ENCODE measurements around the gene VENTX.
"Not testable (repeated sequence)": the region's sequence is repeated elsewhere in the genome, so short reads cannot be mapped to it uniquely, and the experiment has no call there.

VENTX gene

GRCh38 chr10:133214468-133215410 is 22.9 kb upstream of the VENTX start:
- no peak for DNase-seq (ENCODE audit: low read depth)

DNA sequence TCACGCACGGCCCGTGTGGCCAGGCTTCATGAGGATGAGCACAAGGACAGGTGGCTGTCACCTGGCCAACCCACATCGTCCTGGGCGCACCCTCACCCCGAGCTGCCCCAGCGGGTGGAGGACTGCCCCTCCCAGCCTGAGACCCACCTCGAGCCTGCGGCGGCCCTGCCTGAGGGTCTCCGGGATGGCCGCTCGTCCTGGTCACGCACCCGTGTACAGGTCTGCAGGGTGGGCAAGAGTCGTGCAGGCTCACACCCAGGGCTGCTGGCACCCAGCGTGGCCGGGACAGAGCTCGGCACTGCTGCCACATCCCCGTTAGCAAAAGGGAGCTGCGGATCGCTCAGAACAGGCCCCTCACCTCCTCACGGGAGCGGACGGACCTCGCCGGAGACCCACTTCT is 22.1 kb upstream of the VENTX start:
- DNase-seq (ENCODE audit: low read depth), result no peak

GRCh38 chr10:133216776-133217175 is 20.9 kb upstream of the VENTX start:
- no peak for DNase-seq (ENCODE audit: low read depth)

DNA sequence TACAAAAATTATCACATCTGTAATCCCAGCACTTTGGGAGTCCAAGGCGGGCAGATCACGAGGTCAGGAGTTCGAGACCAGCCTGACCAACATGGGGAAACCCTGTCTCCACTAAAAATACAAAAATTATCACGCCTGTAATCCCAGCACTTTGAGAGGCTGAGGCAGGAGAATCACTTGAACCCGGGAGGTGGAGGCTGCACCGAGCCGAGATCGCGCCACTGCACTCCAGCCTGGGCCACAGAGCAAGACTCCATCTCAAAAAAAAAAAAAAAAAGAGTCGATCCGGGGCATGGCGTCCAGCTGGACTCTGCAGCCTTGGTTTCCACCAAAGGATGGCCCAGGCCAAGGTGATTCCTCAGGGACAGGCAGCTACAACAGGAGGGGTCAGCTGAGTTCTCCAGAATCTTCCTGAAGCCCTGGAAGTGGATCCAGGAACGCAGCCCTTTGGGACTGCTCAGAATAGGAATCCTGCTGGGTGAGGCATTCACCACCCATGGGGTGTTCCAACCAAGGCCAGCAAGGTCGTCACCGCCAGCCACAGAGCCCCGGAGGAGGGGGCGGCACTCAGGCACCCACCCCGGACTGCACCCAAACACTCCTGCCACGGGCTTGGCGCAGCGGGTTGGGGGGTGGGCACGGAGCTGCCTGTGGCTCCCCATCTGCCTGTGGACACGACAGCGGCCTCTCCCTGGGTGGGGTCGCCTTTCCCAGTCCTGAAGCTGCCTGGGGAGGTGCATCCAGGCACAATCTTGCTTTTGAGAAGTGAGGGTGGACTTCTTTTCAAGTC is 19.7 kb upstream of the VENTX start:
- no peak for DNase-seq (ENCODE audit: low read depth)

GRCh38 chr10:133218891-133219290 is 18.8 kb upstream of the VENTX start:
- no peak for DNase-seq (ENCODE audit: low read depth)

DNA sequence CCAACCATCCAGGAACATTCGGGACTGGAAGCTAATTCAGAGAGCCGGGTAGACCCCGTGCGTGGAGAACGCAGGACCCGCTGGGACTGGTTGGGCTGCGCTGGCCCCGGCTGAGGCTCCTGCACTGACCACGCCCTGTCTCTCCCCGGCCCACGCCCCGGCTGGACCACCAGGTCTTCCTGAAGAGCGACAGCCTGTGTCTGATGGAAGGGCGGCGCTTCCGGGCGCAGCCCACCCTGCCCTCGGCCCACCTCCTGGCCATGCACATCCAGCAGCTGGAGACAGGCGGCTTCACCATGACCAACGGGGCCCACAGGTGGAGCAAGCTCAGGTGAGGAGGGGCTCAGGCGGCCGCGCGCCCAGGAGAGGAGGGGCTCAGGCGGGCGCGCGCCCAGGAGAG is 17.9 kb upstream of the VENTX start:
- DNase-seq (ENCODE audit: low read depth), result no peak

GRCh38 chr10:133221331-133221730 is 16.3 kb upstream of the VENTX start:
- no peak for DNase-seq (ENCODE audit: low read depth)

GRCh38 chr10:133221756-133222155 is 15.9 kb upstream of the VENTX start:
- not testable (repeated sequence) for DNase-seq (ENCODE audit: low read depth)

- no peak for DNase-seq (ENCODE audit: low read depth)
Measured at GRCh38 chr10:133224076-133224475, 13.6 kb upstream of the VENTX start.

- DNase-seq (ENCODE audit: low read depth), result no peak
Measured at GRCh38 chr10:133224756-133225372, 12.8 kb upstream of the VENTX start.

DNA sequence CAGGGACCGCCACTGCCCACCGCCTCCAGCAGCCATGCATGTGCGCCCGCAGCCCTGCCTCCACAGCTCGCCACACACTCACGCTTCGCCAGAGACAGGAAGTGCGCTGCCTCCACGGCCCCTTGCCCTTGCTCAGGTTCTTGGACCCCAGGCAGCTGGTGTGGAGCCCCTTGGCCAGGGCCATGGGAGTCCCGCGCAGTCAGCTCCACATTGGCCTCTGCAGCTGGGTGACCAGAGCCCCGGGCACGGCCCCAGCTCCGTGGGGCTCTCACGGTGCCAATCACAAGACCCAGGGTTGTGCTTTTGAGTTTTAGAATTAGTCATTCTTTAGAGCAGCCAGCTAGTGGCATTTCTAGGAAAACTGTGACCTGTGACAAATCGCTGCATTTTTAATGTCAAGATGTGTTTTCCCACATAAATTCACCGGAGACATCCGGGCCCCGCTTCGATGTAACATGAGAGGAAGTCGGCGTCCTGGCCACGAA is 11.9 kb upstream of the VENTX start:
- no peak for DNase-seq (ENCODE audit: low read depth)

- no peak for DNase-seq (ENCODE audit: low read depth)
Measured at GRCh38 chr10:133226251-133226808, 11.3 kb upstream of the VENTX start.

DNA sequence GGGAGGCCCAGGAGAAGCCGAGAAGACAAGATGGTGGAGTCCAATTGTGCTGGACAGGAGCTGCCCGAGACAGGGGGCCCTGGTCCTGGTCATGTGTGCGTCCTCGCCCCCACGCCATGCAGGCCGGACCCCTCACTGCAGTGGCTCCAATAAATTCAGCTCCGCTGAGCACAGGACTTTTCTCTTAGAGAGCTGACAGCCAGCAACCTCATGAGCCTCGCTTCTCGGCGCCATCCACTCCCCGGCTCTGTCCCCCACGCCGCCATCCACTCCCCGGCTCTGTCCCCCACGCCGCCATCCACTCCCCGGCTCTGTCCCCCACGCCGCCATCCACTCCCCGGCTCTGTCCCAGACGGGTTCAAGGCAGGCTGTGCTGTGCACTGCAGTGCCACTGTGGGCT is 10.4 kb upstream of the VENTX start:
- no peak for DNase-seq (ENCODE audit: low read depth)

- DNase-seq (ENCODE audit: low read depth), result no peak
Measured at GRCh38 chr10:133229265-133230043, 8.2 kb upstream of the VENTX start.

- no peak for DNase-seq (ENCODE audit: low read depth)
Measured at GRCh38 chr10:133230044-133230361, 7.7 kb upstream of the VENTX start, which contains the start of gene UTF1. Gene UTF1 (plus strand): TSS chr10:133230217. CDS start chr10:133230289, 72 bp downstream.

DNA sequence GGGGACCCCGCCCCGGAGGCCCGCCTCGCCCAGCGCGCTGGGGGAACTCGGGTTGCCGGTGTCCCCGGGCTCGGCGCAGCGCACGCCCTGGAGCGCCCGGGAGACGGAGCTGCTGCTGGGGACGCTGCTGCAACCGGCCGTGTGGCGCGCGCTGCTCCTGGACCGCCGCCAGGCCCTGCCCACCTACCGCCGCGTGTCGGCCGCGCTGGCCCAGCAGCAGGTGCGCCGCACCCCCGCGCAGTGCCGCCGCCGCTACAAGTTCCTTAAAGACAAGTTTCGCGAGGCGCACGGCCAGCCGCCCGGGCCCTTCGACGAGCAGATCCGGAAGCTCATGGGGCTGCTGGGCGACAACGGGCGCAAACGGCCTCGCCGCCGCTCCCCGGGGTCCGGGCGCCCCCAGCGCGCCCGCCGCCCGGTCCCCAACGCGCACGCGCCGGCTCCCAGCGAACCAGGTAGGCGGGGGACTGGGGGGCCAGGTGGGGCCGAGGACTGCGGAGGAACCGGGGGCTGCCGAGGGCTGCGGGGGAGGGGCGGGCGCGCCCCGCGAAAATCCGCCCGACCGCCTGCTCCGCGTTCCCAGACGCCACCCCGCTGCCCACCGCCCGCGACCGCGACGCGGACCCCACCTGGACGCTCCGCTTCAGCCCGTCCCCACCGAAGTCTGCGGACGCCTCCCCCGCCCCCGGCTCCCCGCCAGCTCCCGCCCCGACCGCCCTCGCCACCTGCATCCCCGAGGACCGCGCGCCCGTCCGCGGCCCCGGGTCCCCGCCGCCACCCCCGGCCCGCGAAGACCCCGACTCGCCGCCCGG is 7.1 kb upstream of the VENTX start:
- DNase-seq (ENCODE audit: low read depth), result peak; percentile 9

DNA sequence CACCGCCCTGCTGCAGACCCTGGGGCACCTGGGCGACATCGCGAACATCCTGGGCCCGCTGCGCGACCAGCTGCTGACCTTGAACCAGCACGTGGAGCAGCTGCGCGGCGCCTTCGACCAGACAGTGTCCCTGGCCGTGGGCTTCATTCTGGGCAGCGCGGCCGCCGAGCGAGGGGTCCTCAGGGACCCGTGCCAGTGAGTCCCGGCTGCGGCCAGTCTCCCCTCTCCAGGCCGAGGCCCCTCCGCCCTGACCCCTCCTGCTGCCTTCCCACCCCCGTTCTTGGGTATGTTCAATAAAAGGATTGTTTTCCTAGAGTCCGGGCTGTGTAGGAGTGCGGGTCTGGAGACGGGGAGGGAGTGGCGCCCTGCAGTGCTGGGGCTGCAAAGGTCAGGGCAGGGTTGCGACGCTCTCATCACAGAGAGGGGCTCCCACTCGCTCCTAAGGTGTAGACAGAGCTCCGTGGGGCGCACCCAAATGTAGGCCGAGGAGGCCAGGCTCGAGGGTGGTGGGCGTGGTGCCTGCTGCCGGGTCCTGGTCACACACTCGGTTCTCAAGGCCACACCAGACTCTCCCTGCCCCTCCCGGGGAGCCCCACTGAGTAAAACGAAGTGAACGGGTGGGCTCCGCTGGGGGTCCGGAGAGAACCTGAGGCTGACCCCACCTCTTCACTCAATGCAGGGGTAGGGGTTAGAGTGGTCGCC is 6.3 kb upstream of the VENTX start:
- DNase-seq (ENCODE audit: low read depth), result no peak

- DNase-seq (ENCODE audit: low read depth), result no peak
Measured at GRCh38 chr10:133231946-133232574, 5.6 kb upstream of the VENTX start.

- not testable (repeated sequence) for DNase-seq (ENCODE audit: low read depth)
Measured at GRCh38 chr10:133234796-133235195, 2.9 kb upstream of the VENTX start.

All from stimulated activated CD8-positive, alpha-beta memory T cell treated with anti-CD3 and anti-CD28 coated beads, Interleukin-4, amount 100 ng/mL, for 24 hours (primary cell).